ENCODE measurements around the gene MMEL1. TPM values are rescaled to one million over a fixed set of nuclear protein-coding genes. Genes with fewer than 3 reads are reported as not detected.
A peak's percentile ranks its signal among the peaks of the same experiment; 100 is the strongest.

Gene MMEL1
- total and polyA plus RNA-seq, 2 of the 13 experiments (the other 11 are each of a cell fraction or from before 2014, with no cell fraction given) = 0.48 TPM; not detected in 1

GRCh38 chr1:2625311-2625710 is 7.5 kb downstream of the MMEL1 start (continued):
- TF ChIP-seq SMAD1 (CRISPR knock-in tag; IDR thresholded peaks at IDR 0.05; ENCODE audit: borderline replicate concordance, low read depth) = no peak
- no peak for TF ChIP-seq TEF (CRISPR knock-in tag; IDR thresholded peaks at IDR 0.05)

GRCh38 chr1:2624735-2625300 is 8.0 kb downstream of the MMEL1 start:
- Histone ChIP-seq H3K27ac (ENCODE audit: extremely low read length, insufficient read depth, low read length) (no peak overlapping the region), H3K9me3 (ENCODE audit: low read length) (no peaks in the 10 kb centered on the region), H3K36me3 (replicated peaks in 1 of 2; ENCODE audit: control insufficient read depth in 1 of 2, insufficient read depth in 2 of 2, low read length in 2 of 2) (no peaks in the 10 kb centered on the region), H3K79me2 (ENCODE audit: insufficient read depth, low read length) (no peaks in the 10 kb centered on the region), H4K20me1 (ENCODE audit: insufficient read depth, low read length) (0 out of 2 replicates have a peak, but pooled peaks cover 2% of the 10 kb centered on the region), H3K9ac (ENCODE audit: insufficient read depth, low read depth, low read length) (no peak overlapping the region), H3K4me1 (ENCODE audit: insufficient read depth, low read length) (no peaks in the 10 kb centered on the region), H2AFZ (ENCODE audit: low read length) (no peak overlapping the region), H3K27me3 (ENCODE audit: control insufficient read depth in 1 of 2, insufficient read depth in 2 of 2, low read length in 2 of 2) (peaks cover 12 to 64% of the 10 kb centered on the region in 2 experiments), H3K4me3 (replicated peaks in 1 of 3; ENCODE audit: insufficient read depth in 1 of 3, low read depth in 2 of 3, low read length in 3 of 3) (no peak overlapping the region), H3K4me2 (ENCODE audit: low read depth, low read length) (no peak overlapping the region)
- WGBS (ENCODE audit: low lambda C conversion rate) = 26% methylated on average over 13 of the region's 13 CpGs
- intact Hi-C loops (cut with micrococcal nuclease; ENCODE audit: unreplicated experiment) = no loop called here
- TF ChIP-seq CHD2 (IDR thresholded peaks at IDR 0.05; ENCODE audit: low read depth, low read length) = peak; percentile 85
- no peak for TF ChIP-seq THRA (CRISPR knock-in tag; IDR thresholded peaks at IDR 0.05; ENCODE audit: borderline replicate concordance)
- FAIRE-seq (no peak), DNase-seq (ENCODE audit: low spot score) (no peak), ATAC-seq (no peak)
- ChIA-PET POLR2A (no interaction called here), CTCF (ENCODE audit: low intra/inter-chr PET ratio, low total read pairs) (no interaction called here)
- in situ Hi-C loops (cut with HindIII; ENCODE audit: extremely low pct_ligation_motif_present, low pct_unique_long_range_greater_than_20kb) = no loop called here
- no TSS peak for BruUV-seq (replicated peaks)

Measured in HepG2 (cell line).